Measurements from ENCODE around the gene KCNK4. TPM values are rescaled to one million over a fixed set of nuclear protein-coding genes. Genes with fewer than 3 reads are reported as not detected.

KCNK4 gene
- total RNA-seq, 4 donors from 2014 or later, result 0.27 TPM; not detected in 3

DNA sequence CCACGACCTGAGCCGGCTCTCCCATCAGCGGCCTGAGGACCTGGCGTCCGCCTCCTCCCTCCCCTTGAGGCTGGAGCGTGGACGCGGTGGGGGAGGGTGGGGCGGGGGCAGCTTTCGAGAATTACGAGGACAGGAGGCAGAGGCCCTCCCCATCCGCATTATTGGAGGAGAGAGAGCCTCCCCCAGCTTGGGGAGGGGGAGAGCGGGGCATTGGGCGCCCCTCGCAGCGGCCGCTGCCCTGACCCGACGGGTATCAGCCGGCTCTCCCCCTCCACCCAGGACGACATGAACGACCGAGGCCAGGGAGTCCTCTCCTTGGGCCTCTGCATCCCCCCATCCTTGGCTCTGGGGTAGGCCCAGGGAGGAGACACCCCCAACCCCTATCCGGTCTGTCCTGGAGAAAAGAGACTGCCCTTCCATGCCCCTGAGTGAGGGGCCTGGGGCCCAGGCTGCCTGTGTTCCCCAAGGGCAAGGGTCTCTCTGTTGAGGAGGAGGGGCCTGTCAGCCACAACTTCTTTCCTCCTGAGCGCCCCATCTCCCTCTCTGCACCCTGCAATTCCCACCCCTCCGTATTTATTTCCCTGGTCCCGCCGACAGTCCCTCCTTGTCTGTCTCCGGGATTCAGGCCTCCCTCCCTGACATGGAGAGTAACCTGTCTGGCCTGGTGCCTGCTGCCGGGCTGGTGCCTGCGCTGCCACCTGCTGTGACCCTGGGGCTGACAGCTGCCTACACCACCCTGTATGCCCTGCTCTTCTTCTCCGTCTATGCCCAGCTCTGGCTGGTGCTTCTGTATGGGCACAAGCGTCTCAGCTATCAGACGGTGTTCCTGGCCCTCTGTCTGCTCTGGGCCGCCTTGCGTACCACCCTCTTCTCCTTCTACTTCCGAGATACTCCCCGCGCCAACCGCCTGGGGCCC is 5.0 kb upstream of the KCNK4 start:
- peak overlapping the region; percentile 95 to 99 (median 97) for H3K27ac ChIP-seq
- peaks cover 18% of the 10 kb centered on the region for H3K27me3 ChIP-seq
- H3K4me3 ChIP-seq, result peak overlapping the region; percentile 72 to 85 (median 78)
- H3K9me3 ChIP-seq, result no peaks in the 10 kb centered on the region
- in situ Hi-C loops (cut with MboI; ENCODE audit: low pct_ligation_motif_present in 1 of 4, low pct_unique_long_range_greater_than_20kb in 1 of 4, low sequenced_read_pairs in 3 of 4), result no loop called here
- no peaks in the 10 kb centered on the region for H3K36me3 ChIP-seq
- WGBS, 2 donors (ENCODE audit: low coverage in 1 of 2), result 23% methylated on average over 38 of the region's 40 CpGs; no CpG with 5 or more reads in 1 of the 2 donors
- H3K4me1 ChIP-seq, result peaks cover 22 to 36% (median 28%) of the 10 kb centered on the region in 4 donors
- intact Hi-C loops (cut with DNase I; ENCODE audit: low total_unique reads), result no loop called here
- peak; percentile 49 for DNase-seq
- no peak for TF ChIP-seq EP300 (IDR thresholded peaks at IDR 0.05; ENCODE audit: low read depth)
- TF ChIP-seq, protein P1, sequence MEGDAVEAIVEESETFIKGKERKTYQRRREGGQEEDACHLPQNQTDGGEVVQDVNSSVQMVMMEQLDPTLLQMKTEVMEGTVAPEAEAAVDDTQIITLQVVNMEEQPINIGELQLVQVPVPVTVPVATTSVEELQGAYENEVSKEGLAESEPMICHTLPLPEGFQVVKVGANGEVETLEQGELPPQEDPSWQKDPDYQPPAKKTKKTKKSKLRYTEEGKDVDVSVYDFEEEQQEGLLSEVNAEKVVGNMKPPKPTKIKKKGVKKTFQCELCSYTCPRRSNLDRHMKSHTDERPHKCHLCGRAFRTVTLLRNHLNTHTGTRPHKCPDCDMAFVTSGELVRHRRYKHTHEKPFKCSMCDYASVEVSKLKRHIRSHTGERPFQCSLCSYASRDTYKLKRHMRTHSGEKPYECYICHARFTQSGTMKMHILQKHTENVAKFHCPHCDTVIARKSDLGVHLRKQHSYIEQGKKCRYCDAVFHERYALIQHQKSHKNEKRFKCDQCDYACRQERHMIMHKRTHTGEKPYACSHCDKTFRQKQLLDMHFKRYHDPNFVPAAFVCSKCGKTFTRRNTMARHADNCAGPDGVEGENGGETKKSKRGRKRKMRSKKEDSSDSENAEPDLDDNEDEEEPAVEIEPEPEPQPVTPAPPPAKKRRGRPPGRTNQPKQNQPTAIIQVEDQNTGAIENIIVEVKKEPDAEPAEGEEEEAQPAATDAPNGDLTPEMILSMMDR (IDR thresholded peaks at IDR 0.05), result no peak
- TF ChIP-seq POLR2A (IDR thresholded peaks at IDR 0.05), result no peak
- TF ChIP-seq POLR2AphosphoS5 (IDR thresholded peaks at IDR 0.05), result no peak

DNA sequence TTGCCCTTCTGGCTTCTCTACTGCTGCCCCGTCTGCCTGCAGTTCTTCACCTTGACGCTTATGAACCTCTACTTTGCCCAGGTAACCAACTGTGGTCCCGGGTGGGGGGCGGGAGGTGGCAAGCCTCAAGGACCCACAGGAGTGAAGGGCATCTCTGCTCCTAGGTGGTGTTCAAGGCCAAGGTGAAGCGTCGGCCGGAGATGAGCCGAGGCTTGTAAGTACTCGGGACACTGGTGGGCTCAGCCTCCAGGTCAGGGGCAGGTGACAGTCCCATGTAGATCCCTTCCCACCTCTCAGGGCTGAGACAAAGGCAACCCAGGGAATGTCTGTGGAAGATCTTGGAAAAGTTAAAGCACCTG is 4.3 kb upstream of the KCNK4 start:
- in situ Hi-C loops (cut with MboI; ENCODE audit: low pct_ligation_motif_present in 1 of 4, low pct_unique_long_range_greater_than_20kb in 1 of 4, low sequenced_read_pairs in 3 of 4), result no loop called here
- H3K27ac ChIP-seq, result no peak overlapping the region
- H3K9me3 ChIP-seq, result no peaks in the 10 kb centered on the region
- DNase-seq, result no peak
- peaks cover 24% of the 10 kb centered on the region for H3K27me3 ChIP-seq
- TF ChIP-seq, protein P1 (IDR thresholded peaks at IDR 0.05), result no peak
- TF ChIP-seq POLR2A (IDR thresholded peaks at IDR 0.05) (no peak), EP300 (IDR thresholded peaks at IDR 0.05; ENCODE audit: low read depth) (no peak), POLR2AphosphoS5 (IDR thresholded peaks at IDR 0.05) (no peak)
- WGBS, 2 donors (ENCODE audit: low coverage in 1 of 2), result 89% methylated on average over 9 of the region's 9 CpGs; no CpG with 5 or more reads in 1 of the 2 donors
- H3K4me1 ChIP-seq, result peaks cover 22 to 42% (median 34%) of the 10 kb centered on the region in 4 donors
- no peaks in the 10 kb centered on the region for H3K36me3 ChIP-seq
- no peak overlapping the region for H3K4me3 ChIP-seq
- intact Hi-C loops (cut with DNase I; ENCODE audit: low total_unique reads), result no loop called here

DNA sequence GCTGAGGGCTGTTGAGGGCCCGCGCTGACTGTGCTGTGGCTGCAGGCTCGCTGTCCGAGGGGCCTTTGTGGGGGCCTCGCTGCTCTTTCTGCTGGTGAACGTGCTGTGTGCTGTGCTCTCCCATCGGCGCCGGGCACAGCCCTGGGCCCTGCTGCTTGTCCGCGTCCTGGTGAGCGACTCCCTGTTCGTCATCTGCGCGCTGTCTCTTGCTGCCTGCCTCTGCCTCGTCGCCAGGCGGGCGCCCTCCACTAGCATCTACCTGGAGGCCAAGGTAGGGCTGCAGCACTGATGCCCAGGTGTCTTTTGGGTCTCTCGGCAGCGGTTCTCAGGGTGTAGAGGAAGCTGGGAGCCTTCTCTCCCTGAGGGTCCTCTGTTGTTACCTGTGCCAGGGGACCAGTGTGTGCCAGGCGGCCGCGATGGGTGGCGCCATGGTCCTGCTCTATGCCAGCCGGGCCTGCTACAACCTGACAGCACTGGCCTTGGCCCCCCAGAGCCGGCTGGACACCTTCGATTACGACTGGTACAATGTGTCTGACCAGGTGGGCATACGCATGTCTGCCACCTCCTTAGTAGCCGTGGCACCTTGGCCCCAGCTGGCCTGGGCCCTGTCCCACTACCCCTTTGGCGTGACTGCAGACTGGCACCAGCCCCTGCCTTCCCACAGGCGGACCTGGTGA is 3.3 kb upstream of the KCNK4 start:
- Histone ChIP-seq H3K36me3 (no peaks in the 10 kb centered on the region), H3K9me3 (no peaks in the 10 kb centered on the region), H3K4me3 (no peak overlapping the region), H3K27me3 (peaks cover 35% of the 10 kb centered on the region), H3K27ac (no peak overlapping the region), H3K4me1 (peaks cover 18 to 45% (median 39%) of the 10 kb centered on the region in 4 donors)
- no peak for DNase-seq
- intact Hi-C loops (cut with DNase I; ENCODE audit: low total_unique reads), result no loop called here
- 98% methylated on average over 33 of the region's 33 CpGs; no CpG with 5 or more reads in 1 of the 2 donors for WGBS, 2 donors (ENCODE audit: low coverage in 1 of 2)
- TF ChIP-seq, protein P1 (IDR thresholded peaks at IDR 0.05), result no peak
- no peak for TF ChIP-seq POLR2AphosphoS5 (IDR thresholded peaks at IDR 0.05)
- no peak for TF ChIP-seq EP300 (IDR thresholded peaks at IDR 0.05; ENCODE audit: low read depth)
- no peak for TF ChIP-seq POLR2A (IDR thresholded peaks at IDR 0.05)
- in situ Hi-C loops (cut with MboI; ENCODE audit: low pct_ligation_motif_present in 1 of 4, low pct_unique_long_range_greater_than_20kb in 1 of 4, low sequenced_read_pairs in 3 of 4), result no loop called here

DNA sequence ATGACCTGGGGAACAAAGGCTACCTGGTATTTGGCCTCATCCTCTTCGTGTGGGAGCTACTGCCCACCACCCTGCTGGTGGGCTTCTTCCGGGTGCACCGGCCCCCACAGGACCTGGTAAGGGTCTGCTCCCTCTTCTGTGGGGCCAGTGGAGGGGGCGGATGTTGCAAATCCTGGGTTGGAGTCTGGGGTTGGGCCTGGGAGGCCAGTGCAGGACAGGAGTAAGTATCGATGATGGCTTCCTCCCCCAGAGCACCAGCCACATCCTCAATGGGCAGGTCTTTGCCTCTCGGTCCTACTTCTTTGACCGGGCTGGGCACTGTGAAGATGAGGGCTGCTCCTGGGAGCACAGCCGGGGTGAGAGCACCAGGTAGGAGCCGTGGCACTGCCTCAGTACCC is 2.8 kb upstream of the KCNK4 start:
- H3K27me3 ChIP-seq, result peaks cover 40% of the 10 kb centered on the region
- DNase-seq, result no peak
- H3K27ac ChIP-seq, result no peak overlapping the region
- H3K36me3 ChIP-seq, result no peaks in the 10 kb centered on the region
- TF ChIP-seq POLR2AphosphoS5 (IDR thresholded peaks at IDR 0.05) (no peak), POLR2A (IDR thresholded peaks at IDR 0.05) (no peak), EP300 (IDR thresholded peaks at IDR 0.05; ENCODE audit: low read depth) (no peak)
- TF ChIP-seq, protein P1 (IDR thresholded peaks at IDR 0.05), result no peak
- no peaks in the 10 kb centered on the region for H3K9me3 ChIP-seq
- H3K4me1 ChIP-seq, result peaks cover 13 to 39% (median 34%) of the 10 kb centered on the region in 4 donors
- intact Hi-C loops (cut with DNase I; ENCODE audit: low total_unique reads), result no loop called here
- WGBS, 2 donors (ENCODE audit: low coverage in 1 of 2), result 92% methylated on average over 9 of the region's 9 CpGs; no CpG with 5 or more reads in 1 of the 2 donors
- H3K4me3 ChIP-seq, result no peak overlapping the region
- in situ Hi-C loops (cut with MboI; ENCODE audit: low pct_ligation_motif_present in 1 of 4, low pct_unique_long_range_greater_than_20kb in 1 of 4, low sequenced_read_pairs in 3 of 4), result no loop called here

Measured in transverse colon (tissue), 4 donors.